ENCODE measurements around the gene TRMT61A. TPM values are rescaled to one million over a fixed set of nuclear protein-coding genes. Genes with fewer than 3 reads are reported as not detected.

TRMT61A gene
- total and polyA plus RNA-seq, 9 of the 15 experiments (the other 6 are each of a cell fraction or from before 2014, with no cell fraction given): 0.10 to 24.8 (median 5.1) TPM

DNA sequence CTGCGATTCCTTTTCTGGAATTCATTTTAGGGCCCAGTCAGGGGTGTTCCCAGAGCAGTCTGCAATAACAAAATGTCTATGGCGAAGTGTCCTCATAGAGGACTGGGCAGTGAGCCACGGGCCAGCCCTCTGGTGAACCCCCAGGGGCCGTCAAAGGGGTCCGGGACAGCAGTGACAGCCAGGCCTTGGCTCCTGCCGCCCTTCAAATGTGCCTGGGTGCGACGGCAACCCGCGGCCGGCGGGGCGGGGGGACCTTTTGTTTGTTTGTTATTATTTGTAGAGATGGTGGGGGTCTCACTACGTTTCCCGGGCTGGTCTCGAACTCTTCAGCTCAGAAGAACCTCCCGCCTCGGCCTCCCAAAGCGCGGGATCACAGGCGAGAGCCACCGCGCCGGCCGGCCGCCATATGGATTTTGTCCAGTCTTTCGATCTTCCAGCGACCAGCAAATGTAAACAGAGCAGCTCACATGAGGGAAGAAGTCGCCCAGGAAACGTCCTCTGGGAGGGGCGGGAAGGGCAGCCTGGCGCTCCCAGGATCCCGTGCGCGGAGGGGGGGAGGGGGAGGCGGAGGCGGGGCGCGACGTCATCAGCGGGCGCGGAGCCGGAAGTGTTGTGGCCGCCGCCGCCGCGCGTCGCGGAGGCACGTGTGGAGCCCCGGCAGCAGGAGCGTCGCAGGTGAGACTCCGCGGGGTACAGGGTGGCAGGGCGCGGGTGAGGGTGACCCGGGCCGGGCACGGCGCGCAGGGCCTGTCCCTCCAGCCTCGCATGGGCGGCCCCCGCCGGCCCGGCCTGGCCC lies at the start of gene TRMT61A (continued):
- TF ChIP-seq EP400 (IDR thresholded peaks at IDR 0.05): peak; percentile 41
- no peak for TF ChIP-seq SMAD1 (IDR thresholded peaks at IDR 0.05; ENCODE audit: low read depth, low read length, partially characterized antibody)
- no peak for TF ChIP-seq HDAC2 (IDR thresholded peaks at IDR 0.05)
- TF ChIP-seq NKRF (IDR thresholded peaks at IDR 0.05; ENCODE audit: borderline replicate concordance): 0 out of 2 replicates have a peak, but pooled peaks have one; percentile 28
- TF ChIP-seq CXXC5 (CRISPR knock-in tag; IDR thresholded peaks at IDR 0.05): peak; percentile 69
- TF ChIP-seq CCNT2 (IDR thresholded peaks at IDR 0.05; ENCODE audit: borderline replicate concordance, extremely low read depth, insufficient read length, low read depth, low read length): peak; percentile 37
- TF ChIP-seq, protein P1, sequence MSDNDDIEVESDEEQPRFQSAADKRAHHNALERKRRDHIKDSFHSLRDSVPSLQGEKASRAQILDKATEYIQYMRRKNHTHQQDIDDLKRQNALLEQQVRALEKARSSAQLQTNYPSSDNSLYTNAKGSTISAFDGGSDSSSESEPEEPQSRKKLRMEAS (CRISPR knock-in tag; IDR thresholded peaks at IDR 0.05): peak; percentile 85
- TF ChIP-seq, protein P2, sequence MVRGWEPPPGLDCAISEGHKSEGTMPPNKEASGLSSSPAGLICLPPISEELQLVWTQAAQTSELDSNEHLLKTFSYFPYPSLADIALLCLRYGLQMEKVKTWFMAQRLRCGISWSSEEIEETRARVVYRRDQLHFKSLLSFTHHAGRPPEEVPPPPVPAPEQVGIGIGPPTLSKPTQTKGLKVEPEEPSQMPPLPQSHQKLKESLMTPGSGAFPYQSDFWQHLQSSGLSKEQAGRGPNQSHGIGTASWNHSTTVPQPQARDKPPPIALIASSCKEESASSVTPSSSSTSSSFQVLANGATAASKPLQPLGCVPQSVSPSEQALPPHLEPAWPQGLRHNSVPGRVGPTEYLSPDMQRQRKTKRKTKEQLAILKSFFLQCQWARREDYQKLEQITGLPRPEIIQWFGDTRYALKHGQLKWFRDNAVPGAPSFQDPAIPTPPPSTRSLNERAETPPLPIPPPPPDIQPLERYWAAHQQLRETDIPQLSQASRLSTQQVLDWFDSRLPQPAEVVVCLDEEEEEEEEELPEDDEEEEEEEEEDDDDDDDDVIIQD (CRISPR knock-in tag; IDR thresholded peaks at IDR 0.05): no peak
- peak; percentile 94 for TF ChIP-seq ELF1 (tag; IDR thresholded peaks at IDR 0.05)
- TF ChIP-seq MYC (IDR thresholded peaks at IDR 0.05; ENCODE audit: low read depth, low read length): peak; percentile 84
- TF ChIP-seq MYC (CRISPR knock-in tag; IDR thresholded peaks at IDR 0.05; ENCODE audit: borderline replicate concordance, low read depth): 0 out of 2 replicates have a peak, but pooled peaks have one; percentile 28
- peak; percentile 95 for TF ChIP-seq MXI1 (IDR thresholded peaks at IDR 0.05; ENCODE audit: low read depth, low read length)
- TF ChIP-seq SMAD3 (CRISPR knock-in tag; conservative IDR thresholded peaks at IDR 0.05): no peak
- TF ChIP-seq ZNF3 (CRISPR knock-in tag; IDR thresholded peaks at IDR 0.05): no peak
- peak; percentile 43 for TF ChIP-seq PHF20 (IDR thresholded peaks at IDR 0.05; ENCODE audit: partially characterized antibody)
- no peak for TF ChIP-seq RHOXF2B (CRISPR knock-in tag; conservative IDR thresholded peaks at IDR 0.05)
- TF ChIP-seq, protein P3, sequence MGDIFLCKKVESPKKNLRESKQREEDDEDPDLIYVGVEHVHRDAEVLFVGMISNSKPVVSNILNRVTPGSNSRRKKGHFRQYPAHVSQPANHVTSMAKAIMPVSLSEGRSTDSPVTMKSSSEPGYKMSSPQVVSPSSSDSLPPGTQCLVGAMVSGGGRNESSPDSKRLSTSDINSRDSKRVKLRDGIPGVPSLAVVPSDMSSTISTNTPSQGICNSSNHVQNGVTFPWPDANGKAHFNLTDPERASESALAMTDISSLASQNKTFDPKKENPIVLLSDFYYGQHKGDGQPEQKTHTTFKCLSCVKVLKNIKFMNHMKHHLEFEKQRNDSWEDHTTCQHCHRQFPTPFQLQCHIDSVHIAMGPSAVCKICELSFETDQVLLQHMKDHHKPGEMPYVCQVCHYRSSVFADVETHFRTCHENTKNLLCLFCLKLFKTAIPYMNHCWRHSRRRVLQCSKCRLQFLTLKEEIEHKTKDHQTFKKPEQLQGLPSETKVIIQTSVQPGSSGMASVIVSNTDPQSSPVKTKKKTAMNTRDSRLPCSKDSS (IDR thresholded peaks at IDR 0.05; ENCODE audit: low read depth, partially characterized antibody): no peak
- TF ChIP-seq ZNF134 (CRISPR knock-in tag; conservative IDR thresholded peaks at IDR 0.05): no peak
- TF ChIP-seq ERF (CRISPR knock-in tag; IDR thresholded peaks at IDR 0.05): no peak
- no peak for TF ChIP-seq CHD1 (IDR thresholded peaks at IDR 0.05; ENCODE audit: low read length)

All from K562 (cell line).